Suppressor macrophage treated with lipopolysaccharide for 4 hours (primary cell): ENCODE data around the gene EEF2.
"Not testable (repeated sequence)": the region's sequence is repeated elsewhere in the genome, so short reads cannot be mapped to it uniquely, and the experiment has no call there.

ENCODE experiments used
- DNase-seq: peaks from one replicate; pipeline ENCODE4 v3.0.0-alpha.2; 2020

The EEF2 gene

DNA sequence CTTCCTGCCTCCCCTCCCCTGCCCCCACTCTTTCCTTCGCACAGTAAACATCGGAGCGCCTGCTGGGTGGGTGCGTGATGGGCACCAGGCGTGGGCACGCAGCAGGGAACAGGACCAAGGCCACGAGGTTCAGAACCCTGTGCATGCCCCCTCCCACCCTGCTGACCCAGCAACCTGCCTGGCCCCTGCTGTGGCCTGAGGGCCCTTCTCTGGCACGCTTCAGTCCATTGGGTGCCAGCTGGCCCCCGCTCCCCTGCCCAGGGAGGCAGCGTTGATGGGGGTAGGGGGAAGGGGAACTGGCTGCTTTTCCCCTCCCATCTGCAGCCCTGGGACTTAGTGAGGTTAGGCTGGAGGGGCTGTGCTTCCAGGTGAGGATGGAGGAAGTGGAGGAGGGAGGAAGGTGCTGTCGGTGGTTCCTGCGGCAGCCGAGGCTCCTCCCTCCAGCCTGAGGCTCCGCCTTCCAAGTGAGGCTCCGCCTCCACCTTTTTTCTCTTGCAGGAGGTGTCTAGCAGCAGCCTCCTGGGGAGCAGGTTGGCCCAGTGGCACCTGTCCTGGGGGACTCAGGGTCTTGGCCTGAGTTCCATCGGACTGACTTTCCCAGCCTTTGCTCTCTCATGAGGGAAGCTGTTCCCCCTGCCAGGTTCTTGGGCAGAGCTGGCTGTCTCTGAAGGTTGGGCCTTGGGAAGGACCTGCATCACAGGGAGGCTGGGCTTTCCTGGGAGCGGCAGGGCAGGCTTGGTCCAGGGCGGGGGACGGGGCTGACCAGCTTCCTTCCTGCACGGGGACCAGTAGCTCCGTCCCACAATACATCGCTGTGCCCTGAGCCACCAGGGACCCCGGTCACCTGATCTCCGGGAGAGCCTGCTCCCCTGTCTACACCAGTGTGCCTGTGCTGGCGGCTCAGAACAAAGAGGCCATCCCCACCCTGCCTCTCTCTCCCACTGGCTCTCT is 29.6 kb upstream of the EEF2 start:
- no peak for DNase-seq

GRCh38 chr19:4013886-4014540 is 28.8 kb upstream of the EEF2 start:
- no peak for DNase-seq

GRCh38 chr19:4012975-4013634 is 27.8 kb upstream of the EEF2 start:
- DNase-seq: no peak

DNA sequence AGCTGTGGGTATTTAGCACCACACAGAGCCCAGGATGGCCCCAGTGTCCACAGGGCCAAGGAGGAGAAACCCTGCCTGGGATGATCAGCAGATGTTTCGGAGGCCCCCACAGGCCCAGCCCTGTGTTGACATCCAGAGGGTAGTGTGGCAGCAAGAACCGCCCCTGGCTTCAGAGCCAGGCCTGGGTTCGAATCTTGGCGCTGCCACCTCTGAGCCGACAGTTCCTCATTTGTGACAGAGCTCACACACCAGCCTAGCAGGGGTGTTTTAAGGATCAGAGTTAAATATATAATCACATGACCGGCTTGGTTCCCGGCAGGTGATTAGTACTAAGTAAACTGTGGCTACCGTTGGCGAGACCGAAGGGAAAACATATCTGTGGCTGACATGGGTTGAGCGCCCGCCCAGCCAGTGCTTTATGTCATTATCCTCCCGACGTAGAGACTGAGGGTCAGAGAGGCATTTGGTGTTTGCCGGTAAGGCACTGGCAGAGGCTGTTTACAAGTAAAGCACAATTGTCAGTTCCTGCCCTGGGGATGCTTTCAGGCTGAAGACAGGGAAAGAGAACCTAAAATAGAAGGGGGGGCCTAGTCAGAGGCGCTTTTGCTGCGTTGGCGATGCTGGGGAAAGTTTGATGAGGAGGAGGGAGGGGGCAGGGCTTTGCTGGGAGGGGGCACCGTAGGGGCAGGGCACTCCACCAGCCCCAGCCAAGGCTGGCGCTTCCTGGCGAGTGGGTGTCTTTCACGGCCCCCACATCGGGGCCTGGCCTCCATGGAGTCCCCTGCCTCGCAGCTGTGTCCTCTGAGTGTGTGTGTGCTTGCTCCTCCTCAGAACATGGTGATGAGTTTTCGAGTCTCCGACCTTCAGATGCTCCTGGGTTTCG is 27.1 kb upstream of the EEF2 start:
- DNase-seq: no peak

- not testable (repeated sequence) for DNase-seq
Measured at GRCh38 chr19:4011430-4011829, 26.2 kb upstream of the EEF2 start.

- no peak for DNase-seq
Measured at GRCh38 chr19:4010808-4011110, 25.5 kb upstream of the EEF2 start.

- no peak for DNase-seq
Measured at GRCh38 chr19:4009990-4010807, 24.9 kb upstream of the EEF2 start.

DNA sequence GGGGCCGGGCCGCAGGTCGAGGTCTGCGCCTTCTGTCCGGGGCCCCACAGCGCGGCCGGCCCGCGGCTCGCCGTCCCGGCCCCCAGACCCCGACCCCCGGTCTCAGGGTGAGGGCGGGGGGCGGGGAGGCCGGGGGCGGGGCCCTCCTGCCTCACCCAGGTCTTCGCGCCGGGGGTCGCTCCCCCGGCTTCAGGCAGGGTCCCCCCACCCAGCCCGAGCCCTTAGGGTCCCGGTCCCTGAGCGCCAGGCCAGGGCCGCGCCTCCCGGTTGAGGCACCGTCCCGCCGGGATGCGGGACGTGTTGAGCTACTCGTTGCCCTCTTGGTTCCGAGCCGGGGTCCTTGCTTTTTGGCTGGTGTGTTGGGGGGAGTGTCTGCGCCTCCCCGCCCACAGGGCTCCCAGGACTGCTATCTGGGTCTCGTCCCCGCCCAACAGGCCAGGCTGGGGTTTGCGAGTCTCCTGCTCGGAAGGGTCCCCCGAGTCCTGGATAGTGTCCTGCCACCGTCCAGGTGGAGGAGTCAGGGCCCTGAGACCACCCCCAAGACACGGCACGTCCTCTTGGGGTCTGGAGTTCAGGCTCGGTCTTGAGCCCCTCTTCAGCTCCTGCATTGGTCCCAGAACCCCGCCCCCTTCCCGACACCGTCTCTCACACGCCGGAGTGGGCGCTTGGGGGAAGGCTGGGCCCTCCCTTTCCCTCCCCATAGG is 22.7 kb upstream of the EEF2 start:
- peak; percentile 18 for DNase-seq

DNA sequence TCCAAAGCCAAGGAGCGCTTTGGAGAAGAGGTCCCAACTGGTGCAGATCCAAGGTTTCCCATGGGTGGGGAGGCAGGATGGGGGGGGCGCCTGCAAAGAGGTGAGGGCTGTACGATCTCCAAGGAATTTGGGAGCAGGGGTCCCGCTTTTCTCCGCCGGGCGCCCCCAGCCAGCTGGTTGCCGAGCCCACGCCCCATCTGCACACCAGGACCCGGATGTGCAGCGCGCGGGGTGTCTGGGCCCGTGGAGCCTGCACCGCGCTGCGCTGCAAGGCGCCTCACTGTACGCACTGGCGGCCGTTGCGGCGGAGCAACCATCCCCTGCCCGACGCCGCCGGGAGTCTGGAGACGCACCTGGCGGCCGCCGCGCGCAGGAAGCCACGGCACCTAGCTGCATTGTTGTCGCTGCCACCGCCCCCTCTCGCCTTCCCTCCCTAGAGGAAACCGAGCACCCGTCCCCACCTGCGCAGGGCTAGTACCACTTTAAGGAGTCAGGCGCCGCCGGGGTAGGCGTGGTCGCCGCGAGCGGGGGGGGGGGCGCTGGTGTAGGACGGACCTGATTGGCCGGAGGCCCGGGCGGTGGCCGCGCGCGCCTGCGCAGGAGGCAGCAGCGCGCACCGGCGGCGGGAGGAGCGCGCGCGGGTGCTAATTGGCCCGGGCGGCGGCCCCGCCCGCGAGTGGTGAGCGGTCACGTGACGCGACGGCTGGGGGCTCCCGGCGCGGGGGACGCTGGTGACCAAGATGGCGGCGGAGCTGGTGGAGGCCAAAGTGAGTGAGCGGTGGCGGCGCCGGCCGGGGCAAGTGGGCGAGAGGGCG is 22.0 kb upstream of the EEF2 start, which contains the start of gene PIAS4:
Gene PIAS4, plus strand, starts transcription at position 716 of the 815 bp plus-strand sequence. Its CDS starts 25 bp downstream, at position 741.
- peak; percentile 99 for DNase-seq

DNA sequence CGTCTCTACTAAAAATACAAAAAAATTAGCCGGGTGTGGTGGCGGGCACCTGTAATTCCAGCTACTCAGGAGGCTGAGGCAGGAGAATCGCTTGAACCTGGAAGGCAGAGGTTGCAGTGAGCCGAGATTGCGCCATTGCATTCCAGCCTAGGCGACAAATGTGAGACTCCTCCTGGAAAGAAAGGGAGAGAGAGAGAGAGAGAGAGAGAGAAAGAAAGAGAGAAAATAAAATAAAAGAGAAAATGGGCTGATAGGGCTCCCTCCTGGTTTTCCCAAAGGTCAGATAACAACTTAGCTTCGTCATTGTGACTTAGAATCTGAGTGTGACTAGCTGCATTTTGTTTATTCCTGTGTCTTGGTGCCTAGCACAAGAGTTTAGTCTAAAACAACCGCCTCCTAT is 20.2 kb upstream of the EEF2 start:
- not testable (repeated sequence) for DNase-seq

DNA sequence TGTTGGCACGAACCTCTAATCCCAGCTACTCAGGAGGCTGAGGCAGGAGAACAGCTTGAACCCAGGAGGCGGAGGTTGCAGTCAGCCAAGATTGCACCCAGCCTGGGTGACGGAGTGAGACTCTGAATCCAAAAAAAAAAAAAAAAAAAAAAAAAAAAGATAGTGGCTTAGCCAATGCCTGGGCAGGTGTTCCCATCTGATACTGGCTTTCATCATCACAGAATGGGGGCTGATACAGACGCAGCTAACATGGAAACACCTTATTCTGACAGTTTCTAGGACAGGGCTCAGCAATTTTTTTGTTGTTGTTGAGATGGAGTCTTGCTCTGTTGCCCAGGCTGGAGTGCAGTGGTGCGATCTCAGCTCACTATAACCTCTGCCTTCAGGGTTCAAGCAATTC is 15.5 kb upstream of the EEF2 start:
- DNase-seq: not testable (repeated sequence)

DNA sequence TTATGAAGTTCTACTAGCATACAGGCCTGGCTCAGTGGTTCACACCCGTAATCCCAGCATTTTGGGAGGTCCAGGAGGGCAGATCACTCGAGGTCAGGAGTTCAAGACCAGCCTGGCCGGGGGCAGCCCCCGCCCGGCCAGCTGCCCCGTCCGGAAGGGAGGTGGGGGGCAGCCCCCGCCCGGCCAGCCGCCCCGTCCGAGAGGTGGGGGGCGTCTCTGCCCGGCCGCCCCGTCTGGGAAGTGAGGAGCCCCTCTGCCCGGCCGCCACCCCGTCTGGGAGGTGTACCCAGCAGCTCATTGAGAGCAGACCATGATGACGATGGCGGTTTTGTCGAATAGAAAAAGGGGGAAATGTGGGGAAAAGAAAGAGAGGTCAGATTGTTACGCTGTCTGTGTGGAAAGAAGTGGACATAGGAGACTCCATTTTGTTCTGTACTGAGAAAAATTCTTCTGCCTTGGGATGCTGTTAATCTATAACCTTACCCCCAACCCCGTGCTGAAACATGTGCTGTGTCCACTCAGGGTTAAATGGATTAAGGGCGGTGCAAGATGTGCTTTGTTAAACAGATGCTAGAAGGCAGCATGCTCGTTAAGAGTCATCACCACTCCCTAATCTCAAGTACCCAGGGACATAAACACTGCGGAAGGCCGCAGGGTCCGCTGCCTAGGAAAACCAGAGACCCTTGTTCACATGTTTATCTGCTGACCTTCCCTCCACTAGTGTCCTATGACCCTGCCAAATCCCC is 13.6 kb upstream of the EEF2 start:
- not testable (repeated sequence) for DNase-seq

DNA sequence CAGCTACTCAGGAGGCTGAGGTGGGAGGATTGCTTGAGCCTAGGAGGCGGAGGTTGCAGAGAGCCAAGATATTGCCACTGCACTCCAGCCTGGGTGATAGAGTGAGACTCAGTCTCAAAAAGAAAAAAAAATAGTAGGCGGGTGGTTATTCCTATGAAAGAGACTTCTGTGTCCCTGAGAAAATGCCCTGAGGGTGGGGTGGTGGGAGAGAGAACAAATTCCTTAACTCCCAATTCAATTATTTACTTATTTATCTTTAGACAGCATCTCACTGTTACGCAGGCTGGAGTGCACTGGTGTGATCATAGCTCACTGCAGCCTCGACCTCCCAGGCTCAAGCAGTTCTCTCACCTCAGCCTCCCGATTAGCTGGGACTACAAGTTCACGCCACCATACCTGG is 10.3 kb upstream of the EEF2 start:
- no peak for DNase-seq

DNA sequence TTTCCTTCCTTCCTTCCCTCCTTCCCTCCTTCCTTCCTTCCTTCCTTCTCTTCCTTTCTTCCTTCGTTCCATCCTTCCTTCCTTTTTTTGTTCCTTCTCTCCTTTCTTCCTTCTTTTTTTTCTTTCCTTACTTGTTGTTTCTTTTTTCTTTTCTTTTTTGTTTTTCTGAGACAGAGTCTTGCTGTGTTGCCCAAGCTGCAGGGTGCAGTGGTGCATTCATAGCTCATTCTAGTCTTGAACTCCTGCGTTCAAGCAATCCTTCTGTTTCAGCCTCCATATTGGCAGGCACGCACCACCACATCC is 5.5 kb upstream of the EEF2 start:
- DNase-seq: no peak

GRCh38 chr19:3987619-3988371 is 2.5 kb upstream of the EEF2 start:
- peak; percentile 94 for DNase-seq

DNA sequence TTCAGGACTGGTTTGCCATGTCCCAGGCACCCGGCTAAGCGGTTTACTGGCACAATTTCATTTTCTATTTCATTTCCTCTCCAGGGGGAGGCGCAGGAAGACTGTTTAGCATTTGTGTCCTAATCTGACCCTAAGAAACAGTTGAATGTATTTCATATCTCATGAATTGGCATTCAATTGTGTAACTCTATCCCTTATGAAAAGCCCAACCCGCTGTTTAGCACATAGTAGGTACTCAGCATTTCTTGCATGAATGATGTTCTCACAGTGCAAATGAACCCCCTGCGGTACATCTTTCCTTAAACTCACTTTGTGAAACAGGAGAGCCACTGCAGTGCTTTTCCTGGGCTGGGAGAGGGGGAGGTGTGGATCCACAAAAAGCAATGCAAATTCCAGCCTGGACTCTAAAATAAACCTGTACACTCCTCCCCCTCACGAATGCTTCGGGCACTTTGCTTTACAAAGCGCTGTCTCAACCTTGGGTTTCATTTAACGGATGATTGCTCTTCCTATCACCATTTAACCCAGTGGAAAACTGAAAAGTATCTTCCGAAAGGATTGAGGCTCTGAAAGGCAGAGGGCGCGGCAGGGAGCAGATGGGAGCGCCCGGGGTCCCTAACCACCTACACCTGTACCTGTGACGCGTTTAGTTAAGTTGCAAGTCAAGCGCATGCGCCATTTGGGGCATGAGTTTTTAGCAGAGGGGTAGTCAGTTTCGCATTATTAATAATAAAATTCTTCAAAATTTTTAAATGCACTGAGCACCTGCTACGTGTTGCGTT is 1.2 kb upstream of the EEF2 start:
- DNase-seq: peak; percentile 91

GRCh38 chr19:3985643-3986259 is 488 bp upstream of the EEF2 start:
- DNase-seq: no peak

- no peak for DNase-seq
Measured at GRCh38 chr19:3984584-3984907, 717 bp downstream of the EEF2 start.
